ENCODE data around the gene FAM13A.

Gene FAM13A

DNA sequence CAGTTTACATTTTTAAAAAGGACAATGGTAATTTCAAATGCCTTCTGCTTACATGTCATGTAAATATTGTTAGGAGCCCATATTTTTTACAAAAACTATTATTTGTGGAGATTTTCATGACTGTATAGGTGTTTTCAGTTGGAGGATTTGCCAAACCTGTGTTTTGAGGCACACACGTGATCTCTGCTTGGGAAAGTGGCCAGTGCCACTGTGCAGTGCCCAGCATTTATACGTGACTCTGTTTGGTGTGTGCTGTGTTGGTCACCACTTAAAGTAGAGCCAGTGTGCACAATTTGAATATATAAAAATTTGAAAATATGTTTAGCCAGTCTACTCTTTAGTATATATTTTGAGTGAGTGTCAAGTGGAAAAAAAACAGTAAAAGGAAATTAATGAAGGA lies 332.6 kb downstream of the FAM13A start:
- Histone ChIP-seq H3K27me3 (ENCODE audit: control insufficient read depth in 1 of 2, insufficient read depth in 2 of 2, low read length in 2 of 2) (no peaks in the 10 kb centered on the region), H3K36me3 (ENCODE audit: insufficient read depth, low read length) (peaks cover 34% of the 10 kb centered on the region), H3K4me1 (ENCODE audit: insufficient read depth, low read length) (peaks cover 11% of the 10 kb centered on the region), H3K9me3 (ENCODE audit: low read length) (no peaks in the 10 kb centered on the region), H3K4me3 (ENCODE audit: low read depth in 1 of 2, low read length in 2 of 2) (no peak overlapping the region), H3K9ac (ENCODE audit: low read length) (no peak overlapping the region), H3K27ac (ENCODE audit: low read depth, low read length) (no peak overlapping the region)

DNA sequence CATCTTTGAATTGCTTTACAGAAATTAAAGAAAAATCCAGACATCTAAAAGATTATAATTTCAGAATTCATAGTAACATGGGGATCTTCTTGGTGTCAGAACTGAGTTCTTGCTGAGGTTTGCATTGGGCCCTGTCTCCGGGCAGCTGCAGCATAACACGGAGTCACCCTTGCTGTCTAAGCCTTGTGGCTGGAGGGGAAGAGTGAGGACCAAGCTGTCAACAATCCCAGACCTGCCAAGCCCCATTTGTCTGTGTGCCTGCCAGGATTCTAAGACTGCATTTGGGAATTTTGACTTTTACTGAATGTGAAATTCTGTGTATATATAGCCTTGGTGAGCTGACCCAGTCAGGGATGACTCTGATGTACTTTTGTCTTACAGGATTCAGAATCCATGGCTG lies 334.2 kb downstream of the FAM13A start:
- Histone ChIP-seq H3K27me3 (ENCODE audit: control insufficient read depth in 1 of 2, insufficient read depth in 2 of 2, low read length in 2 of 2) (no peaks in the 10 kb centered on the region), H3K9me3 (ENCODE audit: low read length) (no peaks in the 10 kb centered on the region), H3K9ac (ENCODE audit: low read length) (no peak overlapping the region), H3K27ac (ENCODE audit: low read depth, low read length) (no peak overlapping the region), H3K4me1 (ENCODE audit: insufficient read depth, low read length) (peaks cover 11% of the 10 kb centered on the region), H3K36me3 (ENCODE audit: insufficient read depth, low read length) (peaks cover 26% of the 10 kb centered on the region), H3K4me3 (ENCODE audit: low read depth in 1 of 2, low read length in 2 of 2) (no peak overlapping the region)

DNA sequence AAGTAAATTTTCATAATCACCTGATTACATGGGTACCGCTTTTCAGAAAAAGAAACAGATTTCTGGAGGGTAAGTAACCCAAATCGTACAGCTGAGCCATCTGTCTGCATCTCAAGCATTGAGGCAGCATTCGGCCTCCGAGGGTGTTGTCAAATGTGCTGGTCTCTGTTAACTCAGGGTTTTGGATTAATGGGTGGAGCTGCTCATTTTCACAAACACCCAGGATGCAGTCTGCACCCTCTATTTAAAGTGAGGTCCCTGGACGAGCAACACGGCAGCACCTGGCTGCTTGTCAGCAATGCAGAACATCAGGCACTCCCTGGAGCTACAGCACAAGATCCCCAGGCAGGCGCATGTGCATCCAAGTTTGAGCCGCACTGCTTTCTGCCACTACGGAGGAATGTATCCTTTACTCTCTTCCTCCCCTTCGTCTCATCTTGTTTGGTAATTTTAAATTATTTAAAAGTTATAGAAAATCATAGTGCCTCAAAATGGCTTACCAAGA lies 334.7 kb downstream of the FAM13A start:
- Histone ChIP-seq H3K27ac (ENCODE audit: low read depth, low read length) (no peak overlapping the region), H3K4me3 (ENCODE audit: low read depth in 1 of 2, low read length in 2 of 2) (no peak overlapping the region), H3K9ac (ENCODE audit: low read length) (no peak overlapping the region), H3K36me3 (ENCODE audit: insufficient read depth, low read length) (peaks cover 21% of the 10 kb centered on the region), H3K9me3 (ENCODE audit: low read length) (no peaks in the 10 kb centered on the region), H3K27me3 (ENCODE audit: control insufficient read depth in 1 of 2, insufficient read depth in 2 of 2, low read length in 2 of 2) (no peaks in the 10 kb centered on the region), H3K4me1 (ENCODE audit: insufficient read depth, low read length) (peaks cover 11% of the 10 kb centered on the region)

DNA sequence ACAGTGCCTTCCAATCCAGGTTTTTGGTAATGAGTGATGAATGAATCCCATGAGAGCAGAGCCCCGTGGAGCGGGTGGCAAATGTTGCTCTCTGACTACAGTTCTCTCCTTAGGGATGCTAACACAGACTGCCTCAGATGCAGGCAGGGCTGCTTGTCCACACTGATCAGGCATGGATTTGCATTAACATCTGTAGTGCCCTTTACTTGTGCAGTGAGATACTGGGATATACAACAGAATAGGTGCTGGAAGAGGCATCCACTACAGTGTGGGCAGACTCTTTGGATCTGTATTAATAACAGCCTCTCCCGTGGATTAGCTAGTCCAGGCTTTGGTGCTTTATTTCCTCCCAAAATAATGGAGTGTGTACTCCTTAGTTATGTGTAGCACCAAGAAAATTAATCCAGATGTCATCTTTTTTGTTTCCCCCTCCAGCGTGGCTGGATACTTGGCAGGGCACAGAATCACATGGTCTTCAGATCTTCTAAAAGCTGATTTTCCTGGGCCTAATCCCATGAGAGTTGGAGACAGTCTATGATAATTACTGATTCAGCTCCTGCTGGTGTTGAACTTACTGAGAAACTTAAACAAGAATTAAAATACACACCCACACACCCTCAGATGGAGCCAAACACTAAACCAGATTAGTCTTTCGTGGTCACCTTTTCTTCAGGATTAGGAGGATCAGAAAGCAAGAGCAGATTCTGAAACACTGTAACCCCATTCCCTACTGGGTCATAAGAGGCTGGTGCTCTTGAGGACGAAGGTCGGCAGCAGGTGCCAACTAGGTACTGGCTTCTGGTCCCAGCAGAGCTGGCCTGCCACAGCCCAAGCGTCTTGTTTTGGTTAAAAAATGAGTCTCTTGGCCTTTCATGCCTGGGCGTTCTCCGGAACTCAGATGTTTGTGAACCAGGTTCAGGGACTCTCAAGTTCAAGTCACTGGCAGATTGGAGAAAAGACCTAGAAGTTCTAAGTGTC lies 336.2 kb downstream of the FAM13A start:
- H3K36me3 ChIP-seq (ENCODE audit: insufficient read depth, low read length) = peaks cover 11% of the 10 kb centered on the region
- no peaks in the 10 kb centered on the region for H3K9me3 ChIP-seq (ENCODE audit: low read length)
- H3K9ac ChIP-seq (ENCODE audit: low read length) = no peak overlapping the region
- no peaks in the 10 kb centered on the region for H3K27me3 ChIP-seq (ENCODE audit: control insufficient read depth in 1 of 2, insufficient read depth in 2 of 2, low read length in 2 of 2)
- H3K4me3 ChIP-seq (ENCODE audit: low read depth in 1 of 2, low read length in 2 of 2) = no peak overlapping the region
- H3K27ac ChIP-seq (ENCODE audit: low read depth, low read length) = no peak overlapping the region
- H3K4me1 ChIP-seq (ENCODE audit: insufficient read depth, low read length) = peaks cover 11% of the 10 kb centered on the region

DNA sequence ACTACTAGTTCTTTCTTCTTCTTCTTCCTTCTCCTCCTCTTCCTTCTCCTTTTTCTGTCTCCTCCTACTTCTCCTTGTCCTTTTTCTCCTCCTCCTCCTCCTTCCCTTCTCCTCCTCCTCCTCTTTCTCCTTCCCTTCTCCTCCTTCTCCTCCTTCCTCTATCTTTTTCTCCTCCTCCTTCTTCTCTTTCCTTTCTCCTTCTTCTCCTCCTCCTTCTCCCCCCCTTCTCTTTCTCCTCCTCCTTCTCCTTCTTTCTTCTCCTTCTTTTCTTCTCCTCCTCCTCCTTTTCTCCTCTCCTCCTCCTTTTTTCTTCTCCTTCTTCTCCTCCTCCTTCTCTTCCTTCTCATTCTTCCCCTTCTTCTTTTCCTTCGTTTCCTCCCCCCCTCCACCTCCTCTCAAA lies 337.6 kb downstream of the FAM13A start:
- Histone ChIP-seq H3K27ac (ENCODE audit: low read depth, low read length) (no peak overlapping the region), H3K4me3 (ENCODE audit: low read depth in 1 of 2, low read length in 2 of 2) (no peak overlapping the region), H3K36me3 (ENCODE audit: insufficient read depth, low read length) (peaks cover 11% of the 10 kb centered on the region), H3K9me3 (ENCODE audit: low read length) (no peaks in the 10 kb centered on the region), H3K4me1 (ENCODE audit: insufficient read depth, low read length) (peaks cover 11% of the 10 kb centered on the region), H3K27me3 (ENCODE audit: control insufficient read depth in 1 of 2, insufficient read depth in 2 of 2, low read length in 2 of 2) (no peaks in the 10 kb centered on the region), H3K9ac (ENCODE audit: low read length) (no peak overlapping the region)

DNA sequence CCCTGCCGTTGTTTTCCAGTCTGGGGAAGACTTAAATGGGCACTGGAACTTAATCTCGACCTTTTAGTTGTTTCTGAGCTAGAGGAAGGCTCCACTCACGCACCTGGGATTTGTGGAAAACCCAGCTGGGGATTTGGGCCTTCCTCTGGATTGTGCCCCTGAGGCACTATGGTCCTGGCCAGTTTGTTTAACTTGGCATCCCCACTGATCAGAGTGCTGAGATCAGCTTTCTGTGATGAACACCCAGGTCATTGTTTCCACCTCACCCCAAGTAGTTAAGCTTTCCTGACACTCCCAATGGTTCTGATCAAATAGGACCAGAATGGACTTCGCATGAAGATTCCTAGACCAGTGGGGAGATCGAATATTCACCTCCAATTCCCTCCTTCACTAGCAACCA lies 338.9 kb downstream of the FAM13A start:
- H3K36me3 ChIP-seq (ENCODE audit: insufficient read depth, low read length) = peaks cover 3% of the 10 kb centered on the region

DNA sequence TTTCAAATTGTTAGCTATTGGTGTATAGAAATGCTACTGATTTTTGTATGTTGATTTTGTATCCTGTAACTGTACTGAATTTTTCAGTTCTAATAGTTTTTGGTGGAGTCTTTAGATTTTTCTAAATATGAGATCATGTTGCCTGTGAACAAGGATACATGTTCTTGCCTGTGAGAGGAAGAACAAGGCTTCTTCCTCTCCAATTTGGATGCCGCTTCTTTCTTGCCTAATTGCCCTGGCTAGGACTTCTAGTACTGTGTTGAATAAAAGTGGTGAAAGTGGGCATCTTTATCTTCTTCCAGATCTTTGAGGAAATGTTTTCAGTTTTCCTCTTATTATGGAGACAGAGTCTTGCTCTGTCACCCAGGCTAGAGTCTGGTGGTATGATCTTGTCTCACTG lies 343.2 kb downstream of the FAM13A start:
- no peaks in the 10 kb centered on the region for H3K4me1 ChIP-seq (ENCODE audit: insufficient read depth, low read length)
- no peaks in the 10 kb centered on the region for H3K27me3 ChIP-seq (ENCODE audit: control insufficient read depth in 1 of 2, insufficient read depth in 2 of 2, low read length in 2 of 2)
- no peaks in the 10 kb centered on the region for H3K9me3 ChIP-seq (ENCODE audit: low read length)
- no peak overlapping the region for H3K27ac ChIP-seq (ENCODE audit: low read depth, low read length)
- H3K36me3 ChIP-seq (ENCODE audit: insufficient read depth, low read length) = peaks cover 14% of the 10 kb centered on the region
- no peak overlapping the region for H3K9ac ChIP-seq (ENCODE audit: low read length)
- H3K4me3 ChIP-seq (ENCODE audit: low read depth in 1 of 2, low read length in 2 of 2) = no peak overlapping the region

More for the DNA sequence above, 338.9 kb downstream of the FAM13A start:
- Histone ChIP-seq H3K9me3 (ENCODE audit: low read length) (no peaks in the 10 kb centered on the region), H3K9ac (ENCODE audit: low read length) (no peak overlapping the region), H3K4me3 (ENCODE audit: low read depth in 1 of 2, low read length in 2 of 2) (no peak overlapping the region), H3K27ac (ENCODE audit: low read depth, low read length) (no peak overlapping the region), H3K27me3 (ENCODE audit: control insufficient read depth in 1 of 2, insufficient read depth in 2 of 2, low read length in 2 of 2) (no peaks in the 10 kb centered on the region), H3K4me1 (ENCODE audit: insufficient read depth, low read length) (peaks cover 11% of the 10 kb centered on the region)

DNA sequence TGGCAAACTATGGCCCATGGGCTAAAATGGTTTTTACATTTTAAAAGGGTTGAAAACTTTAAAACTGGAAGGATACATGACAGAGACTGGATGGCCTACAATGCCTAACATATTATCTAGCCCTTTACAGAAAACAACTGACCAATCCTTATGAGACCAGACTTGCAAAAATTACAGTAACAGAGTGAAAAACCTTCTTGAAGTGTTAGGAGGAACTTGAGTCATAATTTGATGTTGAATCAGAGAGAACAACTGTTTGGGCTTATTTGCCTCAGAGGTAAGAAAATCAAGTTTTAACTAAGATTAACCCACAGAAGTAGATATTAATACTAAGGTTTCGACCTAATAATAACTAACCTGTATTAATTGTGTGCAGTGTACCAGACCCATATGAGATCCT lies 347.0 kb downstream of the FAM13A start:
- H3K4me1 ChIP-seq (ENCODE audit: insufficient read depth, low read length) = peaks cover 18% of the 10 kb centered on the region

DNA sequence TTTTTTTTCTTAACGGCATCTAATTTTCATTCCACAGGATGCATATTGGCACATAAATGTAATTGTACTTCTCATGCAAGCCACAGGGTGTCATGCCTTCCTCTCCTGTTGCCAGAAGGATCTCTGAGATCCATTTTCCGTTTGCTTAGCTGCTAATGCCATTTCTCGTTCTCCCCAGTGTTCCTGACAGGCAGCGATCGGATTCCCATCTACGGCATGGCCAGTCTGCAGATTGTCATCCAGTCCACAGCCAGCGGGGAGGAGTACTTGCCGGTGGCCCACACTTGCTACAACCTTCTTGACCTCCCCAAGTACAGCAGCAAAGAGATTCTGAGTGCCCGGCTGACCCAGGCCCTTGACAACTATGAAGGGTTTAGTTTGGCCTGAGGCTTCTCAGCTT lies 350.4 kb downstream of the FAM13A start:
- peaks cover 18% of the 10 kb centered on the region for H3K4me1 ChIP-seq (ENCODE audit: insufficient read depth, low read length)
- H3K9me3 ChIP-seq (ENCODE audit: low read length) = no peaks in the 10 kb centered on the region
- no peaks in the 10 kb centered on the region for H3K27me3 ChIP-seq (ENCODE audit: control insufficient read depth in 1 of 2, insufficient read depth in 2 of 2, low read length in 2 of 2)
- peaks cover 15% of the 10 kb centered on the region for H3K36me3 ChIP-seq (ENCODE audit: insufficient read depth, low read length)
- H3K4me3 ChIP-seq (ENCODE audit: low read depth in 1 of 2, low read length in 2 of 2) = peak overlapping the region in 1 of 2 donors; percentile 23
- H3K27ac ChIP-seq (ENCODE audit: low read depth, low read length) = peak overlapping the region; percentile 19
- peak overlapping the region; percentile 37 for H3K9ac ChIP-seq (ENCODE audit: low read length)

More for the DNA sequence above, 347.0 kb downstream of the FAM13A start:
- H3K27me3 ChIP-seq (ENCODE audit: control insufficient read depth in 1 of 2, insufficient read depth in 2 of 2, low read length in 2 of 2) = no peaks in the 10 kb centered on the region
- no peak overlapping the region for H3K27ac ChIP-seq (ENCODE audit: low read depth, low read length)
- no peaks in the 10 kb centered on the region for H3K9me3 ChIP-seq (ENCODE audit: low read length)
- H3K9ac ChIP-seq (ENCODE audit: low read length) = no peak overlapping the region
- peaks cover 14% of the 10 kb centered on the region for H3K36me3 ChIP-seq (ENCODE audit: insufficient read depth, low read length)
- no peak overlapping the region for H3K4me3 ChIP-seq (ENCODE audit: low read depth in 1 of 2, low read length in 2 of 2)

DNA sequence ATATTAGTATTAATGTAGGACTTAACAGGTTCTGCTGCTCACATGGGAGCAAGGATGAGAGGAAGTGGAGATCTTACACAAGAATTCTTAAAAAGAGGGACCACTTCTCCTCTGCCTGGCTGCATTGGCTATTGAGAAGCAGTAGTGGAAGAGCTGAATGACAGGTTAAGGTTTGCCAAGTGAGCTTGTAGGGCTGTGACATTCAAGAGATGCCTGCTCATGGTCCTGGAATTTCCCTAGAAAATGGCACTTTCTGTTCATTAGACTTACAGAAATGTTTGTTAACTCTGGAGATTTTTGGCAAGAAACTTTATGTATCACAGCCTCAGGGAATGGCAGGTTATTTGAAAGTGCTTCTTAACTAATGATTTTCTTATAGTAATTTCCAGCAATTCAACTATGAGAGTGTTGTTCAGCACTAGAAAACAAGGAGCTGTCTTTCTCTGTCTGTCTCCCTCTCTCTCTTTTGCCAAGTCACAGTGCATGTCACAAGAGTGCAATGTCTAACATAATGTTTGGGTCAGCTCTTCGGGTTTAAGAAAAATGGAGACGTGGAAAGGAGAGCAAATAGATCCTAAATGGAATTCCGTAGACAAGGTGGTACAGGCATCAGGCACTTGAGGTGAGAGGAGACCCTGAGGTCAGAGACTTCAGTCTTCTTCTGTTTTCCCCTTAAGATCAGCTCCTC lies 351.0 kb downstream of the FAM13A start:
- Histone ChIP-seq H3K9me3 (ENCODE audit: low read length) (no peaks in the 10 kb centered on the region), H3K4me3 (ENCODE audit: low read depth in 1 of 2, low read length in 2 of 2) (no peak overlapping the region), H3K27me3 (ENCODE audit: control insufficient read depth in 1 of 2, insufficient read depth in 2 of 2, low read length in 2 of 2) (no peaks in the 10 kb centered on the region), H3K4me1 (ENCODE audit: insufficient read depth, low read length) (peaks cover 18% of the 10 kb centered on the region), H3K27ac (ENCODE audit: low read depth, low read length) (no peak overlapping the region), H3K36me3 (ENCODE audit: insufficient read depth, low read length) (peaks cover 13% of the 10 kb centered on the region), H3K9ac (ENCODE audit: low read length) (no peak overlapping the region)

DNA sequence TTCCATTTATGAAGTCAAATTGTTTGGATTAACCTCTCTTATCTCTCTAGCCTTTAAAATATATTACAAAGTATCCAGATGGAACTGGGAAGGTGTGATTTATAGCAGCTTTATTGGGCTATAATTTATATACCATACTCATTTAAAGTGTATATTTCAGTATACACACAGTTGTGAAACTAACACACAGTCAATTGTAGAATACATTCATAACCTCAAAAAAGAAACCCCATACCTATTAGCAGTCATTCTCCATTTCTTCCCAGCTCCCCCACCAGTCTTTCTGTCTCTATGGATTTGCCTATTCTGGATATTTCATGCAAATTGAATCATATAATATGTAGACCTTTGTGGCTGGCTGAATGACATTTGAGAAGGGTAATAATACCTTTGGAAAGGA lies 351.8 kb downstream of the FAM13A start:
- Histone ChIP-seq H3K27me3 (ENCODE audit: control insufficient read depth in 1 of 2, insufficient read depth in 2 of 2, low read length in 2 of 2) (no peaks in the 10 kb centered on the region), H3K36me3 (ENCODE audit: insufficient read depth, low read length) (peaks cover 6% of the 10 kb centered on the region), H3K9ac (ENCODE audit: low read length) (no peak overlapping the region), H3K4me1 (ENCODE audit: insufficient read depth, low read length) (peaks cover 18% of the 10 kb centered on the region), H3K9me3 (ENCODE audit: low read length) (no peaks in the 10 kb centered on the region), H3K27ac (ENCODE audit: low read depth, low read length) (no peak overlapping the region), H3K4me3 (ENCODE audit: low read depth in 1 of 2, low read length in 2 of 2) (no peak overlapping the region)

All from muscle layer of colon (tissue), 2 donors.